NCI-H1105 (cell line): ENCODE measurements around the gene OR1J2.
A peak's percentile ranks its signal among the peaks of the same experiment; 100 is the strongest.
"Not testable (repeated sequence)": the region's sequence is repeated elsewhere in the genome, so short reads cannot be mapped to it uniquely, and the experiment has no call there.

Source experiments
- DNase-seq: peaks from one replicate; lab custom pipeline; 2025; lab: John Stamatoyannopoulos, UW

The OR1J2 gene

GRCh38 chr9:122510502-122510901 lies at the start of gene OR1J2:
TSS of gene OR1J2 (plus strand) at chr9:122510802. CDS start at chr9:122510802, 0 bp downstream.
- no peak for DNase-seq

GRCh38 chr9:122463828-122464632 lies 46.6 kb upstream of the OR1J2 start:
- DNase-seq = peak; percentile 78

GRCh38 chr9:122464633-122465567 lies 45.7 kb upstream of the OR1J2 start:
- peak; percentile 66 for DNase-seq

- DNase-seq = no peak
Observed at GRCh38 chr9:122466456-122466855, 44.1 kb upstream of the OR1J2 start.

- DNase-seq = no peak
Observed at GRCh38 chr9:122468735-122469134, 41.9 kb upstream of the OR1J2 start.

- DNase-seq = no peak
Observed at GRCh38 chr9:122474561-122474960, 36.0 kb upstream of the OR1J2 start.

GRCh38 chr9:122475717-122476116 lies 34.9 kb upstream of the OR1J2 start:
- DNase-seq = no peak

- DNase-seq = no peak
Observed at GRCh38 chr9:122477346-122477745, 33.3 kb upstream of the OR1J2 start.

GRCh38 chr9:122477826-122478225 lies 32.8 kb upstream of the OR1J2 start, which contains the start of gene OR1J1:
TSS of gene OR1J1 (minus strand) at chr9:122477926. CDS start at chr9:122477926, 0 bp downstream.
- no peak for DNase-seq

GRCh38 chr9:122479062-122479461 lies 31.5 kb upstream of the OR1J2 start:
- DNase-seq = no peak

GRCh38 chr9:122498883-122499288 lies 11.7 kb upstream of the OR1J2 start:
- no peak for DNase-seq

GRCh38 chr9:122506964-122507363 lies 3.6 kb upstream of the OR1J2 start:
- DNase-seq = no peak

- no peak for DNase-seq
Observed at GRCh38 chr9:122518226-122518625, 7.6 kb downstream of the OR1J2 start.

- no peak for DNase-seq
Observed at GRCh38 chr9:122518841-122519240, 8.2 kb downstream of the OR1J2 start, which contains the start of gene OR1J4. TSS of gene OR1J4 (plus strand) at chr9:122519141. CDS start at chr9:122519141, 0 bp downstream.

GRCh38 chr9:122519376-122519775 lies 8.8 kb downstream of the OR1J2 start:
- DNase-seq = no peak

GRCh38 chr9:122526602-122527001 lies 16.0 kb downstream of the OR1J2 start:
- no peak for DNase-seq

- no peak for DNase-seq
Observed at GRCh38 chr9:122527193-122527592, 16.6 kb downstream of the OR1J2 start, which contains the start of gene OR1N1. TSS of gene OR1N1 (minus strand) at chr9:122527293. CDS start at chr9:122527293, 0 bp downstream.

- DNase-seq = not testable (repeated sequence)
Observed at GRCh38 chr9:122531157-122531556, 20.6 kb downstream of the OR1J2 start.

- no peak for DNase-seq
Observed at GRCh38 chr9:122536134-122536533, 25.5 kb downstream of the OR1J2 start.

- not testable (repeated sequence) for DNase-seq
Observed at GRCh38 chr9:122537066-122537465, 26.5 kb downstream of the OR1J2 start.

GRCh38 chr9:122538757-122539156 lies 28.2 kb downstream of the OR1J2 start:
- no peak for DNase-seq

- no peak for DNase-seq
Observed at GRCh38 chr9:122546196-122546595, 35.6 kb downstream of the OR1J2 start.
